HPDE6-E6E7 (cell line): Measurements from ENCODE around the gene ATP8B3.
"Not testable (repeated sequence)": the region's sequence is repeated elsewhere in the genome, so short reads cannot be mapped to it uniquely, and the experiment has no call there.

Experiments
- DNase-seq: peaks from one replicate; pipeline ENCODE4 v3.0.0; 2011; ENCODE audit warnings: missing footprints; ENCODE audit errors: extremely low spot score

ATP8B3 gene

DNA sequence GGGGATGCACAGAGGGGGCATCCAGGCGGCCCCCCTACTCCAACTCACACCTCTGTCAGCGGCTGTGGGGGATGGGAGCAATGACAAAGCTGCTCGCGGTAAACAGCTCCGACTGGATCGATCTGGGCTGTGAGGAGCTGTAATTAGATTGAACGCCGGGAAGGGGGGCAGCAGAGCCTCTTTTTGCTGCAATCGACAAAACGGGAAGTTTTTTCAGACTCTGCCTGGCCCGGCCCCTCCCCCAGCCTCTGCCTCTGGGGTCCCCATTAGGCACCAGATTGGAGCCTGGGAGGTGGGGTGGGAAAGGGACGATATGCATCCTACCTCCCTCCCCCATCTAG is 42.5 kb downstream of the ATP8B3 start:
- DNase-seq, result no peak

DNA sequence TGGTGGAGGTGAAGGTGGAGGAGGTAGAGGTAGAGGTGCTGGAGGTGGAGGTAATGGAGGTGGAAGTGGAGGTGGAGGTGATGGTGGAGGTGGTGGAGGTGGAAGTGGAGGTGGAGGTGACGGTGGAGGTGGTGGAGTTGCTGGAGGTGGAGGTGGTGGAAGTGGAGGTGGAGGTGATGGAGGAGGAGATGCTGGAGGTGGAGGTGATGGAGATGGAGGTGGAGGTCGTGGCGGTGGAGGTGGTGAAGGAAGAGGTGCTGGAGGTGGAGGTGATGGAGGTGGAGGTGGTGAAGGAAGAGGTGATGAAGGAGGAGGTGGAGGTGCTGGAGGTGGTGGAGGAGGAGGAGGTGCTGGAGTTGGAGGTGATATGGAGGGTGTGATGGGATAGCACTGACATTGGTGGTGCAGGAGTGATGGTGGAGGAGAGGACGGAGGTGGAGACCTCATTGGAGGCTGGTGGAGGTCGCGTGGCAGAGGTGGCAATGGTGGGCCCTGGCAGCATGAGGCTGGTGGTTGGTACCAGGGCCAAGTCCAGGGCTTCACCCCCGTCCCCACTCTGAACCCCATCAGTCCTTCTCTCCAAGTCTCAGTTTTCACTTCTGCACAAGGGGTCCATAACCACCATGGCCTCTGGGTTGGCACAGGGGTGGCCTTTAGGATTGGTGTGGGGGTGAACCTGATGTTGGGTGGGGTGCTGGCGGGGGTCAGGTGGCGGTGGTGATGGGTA is 43.0 kb downstream of the ATP8B3 start:
- no peak for DNase-seq

DNA sequence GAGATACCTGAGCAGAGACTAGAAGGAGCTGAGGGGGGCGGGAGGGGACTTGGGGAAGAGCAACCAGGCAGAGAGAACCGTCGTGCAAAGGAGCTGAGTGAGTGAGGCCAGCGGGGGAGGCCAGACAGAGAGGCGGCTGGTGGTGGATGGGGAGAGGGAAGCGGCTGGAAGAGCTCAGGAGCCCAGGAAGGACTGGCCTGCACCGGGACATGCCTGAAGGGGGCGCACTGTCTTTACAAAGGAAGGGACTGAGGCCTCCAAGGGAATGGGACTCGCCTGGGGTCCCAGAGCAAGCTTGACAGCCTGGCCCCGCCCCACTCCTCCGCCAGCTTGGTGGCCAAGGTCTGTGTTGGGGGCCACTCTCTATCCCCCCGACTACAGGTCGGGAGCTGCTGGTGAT is 43.8 kb downstream of the ATP8B3 start:
- no peak for DNase-seq

DNA sequence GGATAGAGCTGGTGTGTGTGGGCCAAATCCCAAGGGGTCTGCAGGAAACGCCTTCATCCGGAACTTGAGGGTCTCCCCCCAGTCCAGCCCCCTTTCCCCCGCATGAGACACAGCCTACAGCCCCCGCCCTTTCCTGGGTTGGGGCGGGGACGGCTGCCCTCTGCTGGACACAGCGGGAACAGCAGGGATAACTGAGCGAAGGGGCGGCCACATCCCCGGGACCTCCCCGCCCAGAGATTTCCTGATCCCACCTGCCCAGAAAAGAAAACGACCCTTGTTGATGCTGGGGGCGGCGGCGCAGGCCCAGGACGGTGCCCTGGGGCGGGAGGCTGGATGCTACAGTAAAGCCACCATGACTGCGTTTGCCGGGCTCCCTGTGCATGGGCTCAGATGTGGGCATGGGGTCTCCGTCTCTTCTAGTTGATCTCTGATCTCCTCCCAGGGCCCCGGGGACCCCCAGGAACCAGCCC is 44.6 kb downstream of the ATP8B3 start:
- peak; percentile 46 for DNase-seq

DNA sequence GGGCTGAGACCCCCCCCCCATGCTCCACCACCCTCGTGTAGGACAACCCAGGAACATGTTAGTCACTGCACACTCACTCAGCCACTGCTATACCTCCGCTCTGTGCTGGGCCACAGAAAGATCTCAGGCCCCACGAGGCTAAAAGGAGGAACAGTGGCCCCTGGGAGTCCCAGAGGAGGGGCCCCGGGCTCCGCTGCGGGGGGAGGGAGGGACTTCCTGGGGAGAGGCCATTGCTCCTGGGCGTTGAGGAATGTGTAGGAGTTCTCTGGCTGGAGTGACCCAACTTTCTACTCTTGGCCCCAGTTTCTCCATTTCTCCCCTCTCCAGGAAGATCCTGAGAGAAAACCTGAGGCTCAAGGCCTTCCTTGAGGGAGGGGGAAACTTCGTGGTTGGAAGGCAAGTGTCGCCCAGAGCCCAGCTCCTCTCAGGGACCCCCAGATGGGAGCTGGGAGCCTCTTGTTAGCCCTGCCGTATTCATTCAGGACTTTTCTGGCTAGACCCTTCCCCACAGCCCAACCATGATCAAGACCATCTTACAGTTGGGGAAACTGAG is 45.2 kb downstream of the ATP8B3 start:
- no peak for DNase-seq

DNA sequence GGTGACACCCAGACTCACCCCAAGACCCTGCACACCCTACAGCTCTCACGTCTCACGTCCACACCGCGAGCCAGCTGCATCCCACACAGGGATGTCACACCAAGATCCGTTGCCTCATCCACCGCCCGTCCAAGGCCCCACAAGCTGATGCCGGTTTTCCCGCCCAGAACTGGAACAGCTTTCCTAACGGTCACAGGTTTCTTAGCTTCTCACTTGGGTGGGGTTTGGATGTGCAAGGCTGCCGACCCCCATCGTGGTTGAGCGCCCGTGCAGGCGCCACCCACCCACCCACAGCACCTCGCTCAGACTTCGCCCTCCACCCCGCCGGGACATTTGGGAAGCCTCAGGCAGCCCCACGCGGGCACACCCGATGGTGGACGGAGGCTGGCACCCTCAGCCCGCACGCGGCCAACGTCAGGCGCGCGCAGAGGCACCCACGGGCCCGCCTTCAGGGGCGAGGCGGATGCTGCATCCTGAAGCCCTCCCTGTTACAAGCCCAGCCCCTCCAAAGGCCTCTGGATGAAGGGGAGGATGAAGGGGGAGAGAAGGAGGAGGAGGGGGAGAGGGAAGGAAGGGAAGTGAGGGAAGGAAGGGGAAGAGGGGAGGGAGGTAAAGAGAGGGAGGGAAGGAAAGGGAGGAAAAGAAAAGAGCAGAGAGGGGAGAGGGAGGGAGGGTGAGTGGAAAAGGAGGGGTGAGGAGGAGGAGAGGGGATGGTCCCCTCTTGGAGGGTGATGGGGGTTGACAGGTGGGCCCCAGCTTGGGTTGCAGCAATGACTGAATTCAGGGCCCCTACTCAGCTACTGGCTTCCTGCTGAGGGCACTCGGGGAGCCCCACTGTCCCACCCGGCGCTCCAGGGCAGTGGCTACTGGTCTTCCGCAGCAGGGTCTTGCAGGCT is 45.9 kb downstream of the ATP8B3 start:
- no peak for DNase-seq

DNA sequence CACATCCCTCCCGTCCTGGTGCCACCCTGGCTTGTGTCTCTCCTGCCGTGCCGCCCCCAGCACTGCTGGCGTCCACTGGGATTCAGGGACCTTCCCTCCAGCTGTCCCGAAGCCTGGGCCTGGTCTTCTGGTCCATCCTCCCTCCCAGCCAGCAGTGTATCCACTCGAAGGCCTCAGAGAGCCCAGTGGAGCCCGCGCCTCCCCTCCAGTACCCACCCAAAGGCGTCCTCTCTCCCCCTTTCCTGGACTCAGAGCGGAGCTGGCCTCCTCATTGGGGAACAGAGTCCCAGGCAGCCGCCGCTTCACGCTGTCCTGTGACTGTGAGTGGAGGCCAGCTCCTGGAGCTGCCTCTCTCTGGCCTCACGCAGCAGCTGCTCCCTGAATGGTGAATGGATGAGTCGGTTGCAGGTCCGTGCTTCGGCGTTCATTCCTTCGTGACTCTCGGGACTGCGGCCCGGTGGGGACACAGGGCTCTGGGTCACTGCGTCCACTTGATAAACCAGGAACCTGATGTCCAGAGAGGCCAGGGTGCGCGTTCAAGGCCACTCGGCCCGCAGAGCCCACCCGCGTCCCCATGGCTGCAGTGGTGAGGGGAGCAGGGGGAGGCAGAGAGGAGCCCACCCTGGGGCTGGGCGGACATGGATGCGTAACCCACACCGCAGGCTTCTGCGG is 46.7 kb downstream of the ATP8B3 start:
- no peak for DNase-seq

DNA sequence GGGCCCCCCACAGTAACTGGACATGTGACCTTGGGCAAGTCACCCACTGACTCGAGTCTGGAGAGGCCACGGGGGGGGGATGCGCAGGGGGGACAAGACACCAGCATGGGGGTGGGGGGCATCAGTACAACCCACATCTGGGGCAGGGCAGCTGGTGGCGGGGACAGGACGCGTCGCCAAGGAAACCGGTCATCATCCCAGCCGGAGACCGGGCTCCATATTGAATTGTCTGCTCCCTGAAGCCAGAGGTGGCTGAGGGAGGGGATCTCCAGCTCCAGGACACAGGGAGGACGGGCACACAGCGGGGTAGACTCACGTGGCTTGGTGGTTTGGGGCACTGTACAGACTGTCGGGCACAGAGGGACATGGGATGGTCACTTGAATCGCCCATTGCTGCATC is 47.3 kb downstream of the ATP8B3 start:
- no peak for DNase-seq

DNA sequence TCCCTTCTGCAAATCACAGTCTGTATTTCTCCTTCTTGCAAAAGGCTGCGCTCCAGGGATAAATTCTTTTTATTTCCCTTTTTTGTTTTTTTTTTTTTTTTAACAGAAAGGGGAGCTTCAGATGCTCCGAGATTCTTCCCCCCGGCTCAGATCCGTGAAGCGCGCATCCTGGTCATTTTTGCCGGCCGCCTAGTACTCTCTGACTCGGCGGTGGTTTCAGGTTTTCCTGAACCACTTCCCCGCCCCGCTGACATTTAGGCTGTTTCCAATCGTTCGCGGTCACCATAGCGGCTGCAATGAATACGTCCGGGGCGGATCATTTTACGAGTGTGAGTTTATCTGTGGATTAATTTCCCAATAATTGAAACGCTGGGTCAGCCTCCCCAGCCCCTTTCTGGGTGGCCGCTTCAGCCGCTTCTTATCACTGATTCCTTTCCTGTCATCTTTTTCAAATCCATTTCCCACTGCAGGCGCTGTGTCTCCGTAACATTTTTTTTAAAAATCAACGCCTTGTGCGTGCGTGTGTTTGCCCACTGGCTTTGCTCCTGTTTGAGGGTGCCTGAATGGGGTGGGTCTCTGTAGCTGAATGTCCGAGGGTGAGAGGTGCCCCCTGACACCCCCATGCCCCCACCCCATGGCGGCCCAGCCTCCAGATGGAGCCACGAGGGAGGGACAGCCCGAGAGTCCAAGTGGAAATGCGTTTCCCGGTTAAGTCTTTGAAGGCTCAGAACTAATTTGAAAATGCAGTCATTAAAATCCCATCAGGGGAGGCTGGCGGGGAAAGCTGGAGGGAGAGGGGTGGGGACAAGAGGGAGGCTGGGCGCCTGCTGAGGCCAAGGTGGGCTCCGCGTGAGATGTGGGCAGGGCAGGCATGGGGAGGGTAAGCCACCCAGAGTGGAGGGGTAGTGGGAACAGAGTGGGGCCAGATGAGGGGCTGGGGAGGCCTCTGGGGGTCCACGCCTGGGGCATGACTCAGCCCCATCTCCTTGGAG is 48.1 kb downstream of the ATP8B3 start:
- no peak for DNase-seq

DNA sequence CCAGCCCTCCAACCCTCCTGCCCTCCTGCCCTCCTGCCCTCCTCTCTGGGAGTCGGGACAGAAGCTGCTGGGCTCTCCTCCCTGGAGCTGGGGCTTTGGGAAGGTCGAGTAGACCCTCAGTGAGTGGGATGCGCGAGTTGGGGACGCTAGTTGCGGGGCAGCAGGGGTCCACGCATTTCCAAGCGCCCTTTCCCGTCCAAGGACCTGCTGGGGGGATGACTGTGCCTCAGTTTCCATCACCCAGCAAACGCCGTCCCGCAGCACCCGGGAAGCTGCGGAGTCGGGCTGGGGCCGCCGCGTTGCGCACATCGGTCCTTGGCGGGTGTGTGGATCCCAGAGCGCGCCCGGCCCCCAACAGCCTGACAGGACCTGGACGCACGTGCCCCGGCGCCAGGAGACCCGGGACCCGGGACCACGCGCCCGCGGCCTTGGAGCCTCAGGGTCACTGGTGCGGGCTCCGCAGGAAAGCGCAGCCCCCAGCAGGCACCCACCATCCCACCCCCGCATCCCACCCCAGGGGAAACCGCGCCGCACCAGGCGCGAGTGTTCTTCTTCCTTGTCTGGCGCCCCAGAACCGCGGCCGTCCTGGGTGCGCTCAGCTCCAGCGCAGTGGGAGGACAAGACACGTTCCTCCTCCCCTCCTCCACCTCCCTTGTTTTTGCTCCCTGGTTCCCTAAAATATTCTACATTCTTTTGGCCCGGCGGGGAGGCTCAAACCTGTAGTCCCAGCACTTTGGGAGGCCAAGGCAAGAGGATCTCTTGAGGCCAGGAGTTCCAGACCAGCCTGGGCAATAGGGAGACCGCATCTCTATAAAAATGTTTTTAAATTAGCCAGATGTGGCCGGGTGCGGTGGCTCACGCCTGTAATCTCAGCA is 49.6 kb downstream of the ATP8B3 start:
- no peak for DNase-seq

DNA sequence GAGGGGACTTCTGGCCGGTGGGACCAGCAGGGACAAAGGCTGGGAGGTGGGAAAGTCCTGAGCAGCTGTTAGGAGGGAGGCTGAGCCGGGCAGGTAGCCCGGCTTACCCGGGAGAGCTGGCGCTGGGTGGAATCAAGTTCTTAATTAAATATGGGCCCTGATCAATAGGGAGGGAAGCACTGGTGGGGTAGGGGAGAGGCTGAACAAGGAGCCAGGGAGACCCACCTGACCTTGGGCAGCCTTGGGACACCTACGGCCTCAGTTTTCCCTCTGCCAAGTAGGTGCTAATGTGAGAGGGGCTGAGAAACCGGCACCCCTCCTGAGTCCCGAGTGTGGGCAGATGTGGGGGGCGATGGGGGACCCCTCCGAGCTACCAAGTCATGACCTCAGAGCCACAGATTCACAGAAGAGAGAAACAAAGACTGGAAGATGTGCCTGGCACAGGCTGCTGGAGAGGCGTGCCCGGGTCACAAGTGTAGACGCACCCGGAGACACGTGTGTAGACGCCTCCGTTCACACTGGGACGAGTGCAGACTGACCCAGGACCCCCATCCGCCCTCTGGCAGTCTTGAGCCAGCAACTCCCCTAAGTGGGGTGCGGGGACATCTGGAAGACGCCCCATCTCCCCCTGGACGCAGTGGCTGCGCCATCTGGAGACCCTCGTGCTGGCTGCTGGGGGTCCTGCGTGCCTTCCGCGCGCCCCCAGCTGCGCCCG is 50.4 kb downstream of the ATP8B3 start:
- DNase-seq, result no peak

DNA sequence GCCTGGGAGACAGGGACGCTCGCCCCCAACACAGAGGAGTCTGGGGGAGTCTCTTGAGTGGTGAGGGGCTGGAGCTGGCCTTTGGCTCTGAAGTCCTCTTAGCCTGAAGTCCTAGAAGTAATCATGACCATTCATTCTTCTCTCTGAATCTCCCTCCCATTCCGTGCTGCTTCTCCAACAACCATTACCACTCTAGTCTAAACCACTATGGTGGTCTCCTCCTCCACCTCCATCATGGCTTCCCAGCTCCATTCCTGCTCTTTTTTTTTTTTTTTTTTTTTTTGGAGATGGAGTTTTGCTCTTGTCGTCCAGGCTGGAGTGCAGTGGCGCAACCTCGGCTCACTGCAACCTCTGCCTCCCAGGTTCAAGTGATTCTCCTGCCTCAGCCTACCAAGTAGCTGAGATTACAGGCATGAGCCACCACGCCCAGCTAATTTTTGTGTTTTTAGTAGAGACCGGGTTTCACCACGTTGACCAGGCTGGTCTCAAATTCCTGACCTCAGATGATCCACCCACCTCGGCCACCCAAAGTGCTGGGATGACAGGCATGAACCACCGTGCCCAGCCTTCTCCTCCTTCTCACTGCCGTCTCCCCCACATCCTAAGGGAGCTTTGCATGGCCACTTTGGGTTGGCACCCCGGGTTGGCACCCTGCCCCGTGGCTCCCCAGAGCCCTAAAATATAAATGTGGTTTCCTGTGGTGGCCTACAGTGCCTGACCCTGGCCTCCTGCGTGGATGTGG is 51.1 kb downstream of the ATP8B3 start:
- not testable (repeated sequence) for DNase-seq

DNA sequence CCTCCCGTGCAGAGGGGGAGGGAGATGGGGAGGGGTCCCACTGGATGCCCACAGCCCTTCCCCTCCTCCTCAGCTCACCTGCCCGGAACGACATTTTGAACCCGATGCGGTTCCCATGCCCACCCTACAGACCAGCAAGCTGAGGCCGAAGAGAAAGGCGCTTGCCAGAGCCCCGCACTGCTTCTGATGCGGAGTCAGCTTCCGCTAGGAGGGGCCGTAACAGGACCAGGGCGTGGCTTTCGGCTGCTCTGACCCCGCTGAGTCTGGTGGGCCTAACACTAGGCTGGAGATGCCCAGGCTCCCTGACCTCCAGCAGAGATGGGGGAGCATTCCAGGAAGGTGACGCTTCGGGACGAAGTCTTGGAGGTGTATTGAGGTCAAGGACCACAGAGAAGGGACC is 52.1 kb downstream of the ATP8B3 start:
- DNase-seq, result no peak

DNA sequence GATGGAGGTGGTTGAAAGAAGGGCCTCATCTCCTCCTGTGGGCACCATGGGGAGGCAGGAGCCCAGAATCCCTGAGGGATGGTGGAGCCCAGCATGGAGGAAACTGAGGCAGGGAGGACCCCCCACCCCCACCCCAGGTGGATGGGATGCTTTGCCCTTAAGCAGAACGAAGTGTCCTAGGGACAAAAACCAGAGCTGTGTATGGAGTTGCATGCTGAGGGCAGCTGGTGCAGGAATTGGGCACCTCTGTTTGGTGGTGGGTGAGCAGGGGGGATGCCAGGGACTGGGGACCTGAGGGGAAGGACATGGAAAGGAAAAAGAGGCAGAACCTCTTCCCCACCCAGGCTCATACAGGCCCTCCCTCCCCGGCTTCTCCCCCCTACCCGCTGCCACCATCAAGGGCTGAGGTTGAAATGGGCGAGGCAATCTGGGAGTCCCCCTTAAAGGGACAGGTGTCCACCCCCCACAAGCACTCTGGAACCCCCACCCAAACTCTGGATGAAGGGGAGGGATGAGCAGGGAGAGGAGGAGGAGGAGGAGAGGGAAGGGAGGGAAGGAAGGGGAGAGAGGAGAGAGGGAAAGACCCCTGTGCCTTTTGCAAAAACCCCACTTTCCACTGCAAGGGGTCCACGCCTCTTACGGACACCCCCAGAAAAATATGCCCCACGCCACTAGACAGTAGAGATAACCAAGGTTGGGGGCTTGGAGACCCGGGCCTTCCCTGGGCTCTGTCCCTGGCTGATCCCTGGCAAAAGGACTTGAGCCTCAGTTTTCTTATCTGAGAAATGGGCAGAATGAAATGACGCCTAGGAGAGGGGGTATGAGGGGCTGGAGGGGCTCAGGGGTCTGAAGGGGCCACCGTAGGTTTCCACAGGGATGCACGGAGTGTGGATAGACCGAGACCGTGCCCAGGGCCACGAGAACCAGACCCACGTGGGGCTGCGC is 52.8 kb downstream of the ATP8B3 start:
- DNase-seq, result no peak

DNA sequence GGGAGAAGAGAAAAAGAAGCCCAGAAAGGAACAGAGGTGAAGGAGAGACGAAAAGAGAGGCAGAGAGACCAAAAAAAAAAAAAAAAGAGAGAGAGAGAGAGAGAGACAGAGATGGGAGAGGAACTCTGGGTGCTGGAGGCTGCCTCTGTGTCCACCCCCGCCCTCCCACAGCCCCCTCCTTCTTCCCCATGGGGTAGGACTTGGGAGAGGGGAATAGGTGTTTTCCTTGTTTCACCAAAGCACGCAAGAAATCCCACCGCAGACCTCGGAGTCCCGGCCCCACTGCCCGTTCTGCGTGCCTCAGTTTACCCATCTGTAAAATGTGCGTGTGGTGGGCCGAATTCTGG is 53.9 kb downstream of the ATP8B3 start:
- DNase-seq, result no peak

DNA sequence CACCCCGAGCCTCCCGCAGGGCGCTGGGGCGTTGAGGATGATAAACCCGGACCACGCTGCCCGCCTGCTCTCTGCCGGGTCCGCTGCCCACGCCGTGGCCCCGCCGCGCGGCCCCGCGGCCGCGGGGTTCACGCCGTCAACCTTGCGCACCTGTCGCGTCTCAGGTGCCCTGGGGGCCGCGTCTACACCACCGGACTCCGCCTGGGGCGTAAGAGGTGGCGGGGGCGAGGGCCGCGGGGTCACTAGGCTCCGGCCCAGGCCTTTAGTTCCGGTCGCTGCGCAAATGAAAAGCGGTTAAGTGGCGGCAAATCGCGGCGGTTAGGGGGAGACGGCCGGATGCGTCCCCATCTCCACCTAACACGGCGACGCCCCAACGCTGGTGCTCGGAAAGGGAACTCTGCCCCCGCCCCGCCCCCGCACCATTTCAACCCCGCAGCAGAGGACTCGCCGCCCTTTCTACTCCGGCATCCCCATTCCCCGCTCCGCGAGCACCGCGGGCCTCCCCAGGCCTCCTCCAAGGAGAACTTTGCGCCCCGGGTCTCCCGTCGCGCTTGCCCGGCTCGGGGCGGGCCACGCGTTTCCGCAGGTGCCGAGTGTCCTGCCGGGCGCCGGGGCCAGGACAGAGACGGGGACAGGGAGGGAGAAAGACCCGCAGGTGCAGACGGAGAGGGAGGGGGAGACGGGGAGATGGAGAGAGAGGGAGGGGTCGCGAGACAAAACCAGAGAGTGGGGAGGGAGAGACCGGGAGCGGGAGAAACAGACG is 54.4 kb downstream of the ATP8B3 start:
- DNase-seq, result no peak
